Activated T-helper 2 cell treated with anti-CD3 and anti-CD28 coated beads, Interferon-gamma antibody, Interleukin-2, Interleukin-4, amounts not matched to agents 10 μg/mL and 5 μg/mL and 100 μg/mL, durations not matched to agents 14 hours and 24 hours and 36 hours (primary cell): ENCODE data around the gene PSMG2. TPM values are rescaled to one million over a fixed set of nuclear protein-coding genes. Genes with fewer than 3 reads are reported as not detected.

Source experiments
- DNase-seq: peaks from one replicate; pipeline ENCODE4 v3.0.0; 2021; ENCODE audit warnings: low spot score
- H3K27ac Mint-ChIP-seq: one replicate; pipeline ENCODE4 v1.8.0; 2021; ENCODE audit warnings: mixed read lengths
- H3K27me3 Mint-ChIP-seq: one replicate; pipeline ENCODE4 v1.8.0; 2021; ENCODE audit warnings: low read depth, mixed read lengths
- H3K36me3 Mint-ChIP-seq: one replicate; pipeline ENCODE4 v1.8.0; 2021; ENCODE audit warnings: low read depth, mixed read lengths
- H3K4me1 Mint-ChIP-seq: one replicate; pipeline ENCODE4 v1.8.0; 2021; ENCODE audit warnings: low read depth, mixed read lengths
- H3K4me3 Mint-ChIP-seq: one replicate; pipeline ENCODE4 v1.8.0; 2021; ENCODE audit warnings: low read depth, mild to moderate bottlenecking, moderate library complexity, mixed read lengths
- H3K9me3 Mint-ChIP-seq: one replicate; pipeline ENCODE4 v1.8.0; 2021; ENCODE audit warnings: mixed read lengths
- intact Hi-C: fragments of 100-400 bp; cut with micrococcal nuclease; formaldehyde crosslinking; loops from one replicate; pipeline ENCODE4 v1.15.1; 2023
- total RNA-seq: library from RNA; stranded (reverse); gene quantifications from 2 replicates; pipeline ENCODE4 v1.2.3, GENCODE V29; 2022

PSMG2 gene
- total RNA-seq, result 105 and 107 TPM in 2 replicates

- intact Hi-C loops, result loop anchor here (1.0 to 5.0 kb wide), 6 partner anchors 44 to 850 kb away; partner anchors contain the start of genes AFG3L2, CEP192, CHMP1B and SEH1L
- Mint-ChIP-seq H3K4me3 (peak within 1 kb of the TSS; percentile 100), H3K4me1 (peaks cover 31% of the 10 kb centered on the region), H3K36me3 (peaks cover 52% of the 10 kb centered on the region), H3K27ac (peak within 1 kb of the TSS; percentile 99), H3K9me3 (no peaks in the 10 kb centered on the region), H3K27me3 (no peaks in the 10 kb centered on the region)
- DNase-seq, result peak; percentile 81
Observed at GRCh38 chr18:12702221-12703095, at the start of gene PSMG2, which contains the start of gene CEP76. Gene PSMG2, plus strand, starts transcription at chr18:12703042. Its CDS starts 66 bp downstream, at chr18:12703108. Gene CEP76, minus strand, starts transcription at chr18:12702723. Its CDS starts 175 bp downstream, at chr18:12702548.

GRCh38 chr18:12654971-12655370 is 47.9 kb upstream of the PSMG2 start:
- H3K4me3 Mint-ChIP-seq, result peak overlapping the region; percentile 62
- H3K4me1 Mint-ChIP-seq, result peaks cover 45% of the 10 kb centered on the region
- H3K36me3 Mint-ChIP-seq, result peaks cover 12% of the 10 kb centered on the region
- DNase-seq, result no peak
- intact Hi-C loops, result loop anchor here (5.0 kb wide), 4 partner anchors 53 to 383 kb away; partner anchors contain the start of gene PRELID3A
- no peaks in the 10 kb centered on the region for H3K9me3 Mint-ChIP-seq
- no peak overlapping the region for H3K27ac Mint-ChIP-seq
- H3K27me3 Mint-ChIP-seq, result peaks cover 6% of the 10 kb centered on the region

GRCh38 chr18:12656605-12656937 is 46.3 kb upstream of the PSMG2 start:
- Mint-ChIP-seq H3K4me3 (peak overlapping the region; percentile 85), H3K9me3 (no peaks in the 10 kb centered on the region), H3K27ac (peak overlapping the region; percentile 69), H3K27me3 (peaks cover 6% of the 10 kb centered on the region), H3K36me3 (peaks cover 12% of the 10 kb centered on the region), H3K4me1 (peaks cover 40% of the 10 kb centered on the region)
- intact Hi-C loops, result loop anchor here (5.0 kb wide), 3 partner anchors 249 to 384 kb away; partner anchors contain the start of gene PRELID3A
- DNase-seq, result no peak

GRCh38 chr18:12656938-12657683 is 45.7 kb upstream of the PSMG2 start:
- H3K27me3 Mint-ChIP-seq, result peaks cover 6% of the 10 kb centered on the region
- H3K4me3 Mint-ChIP-seq, result peak overlapping the region; percentile 85
- H3K27ac Mint-ChIP-seq, result peak overlapping the region; percentile 69
- intact Hi-C loops, result loop anchor here (5.0 kb wide), 3 partner anchors 250 to 385 kb away; partner anchors contain the start of gene PRELID3A
- no peaks in the 10 kb centered on the region for H3K9me3 Mint-ChIP-seq
- peaks cover 12% of the 10 kb centered on the region for H3K36me3 Mint-ChIP-seq
- H3K4me1 Mint-ChIP-seq, result peaks cover 35% of the 10 kb centered on the region
- no peak for DNase-seq

- H3K36me3 Mint-ChIP-seq, result peaks cover 12% of the 10 kb centered on the region
- peaks cover 27% of the 10 kb centered on the region for H3K4me1 Mint-ChIP-seq
- H3K27ac Mint-ChIP-seq, result peak within 1 kb of the TSS; percentile 63
- DNase-seq, result peak; percentile 34
- no peaks in the 10 kb centered on the region for H3K9me3 Mint-ChIP-seq
- H3K4me3 Mint-ChIP-seq, result peak within 1 kb of the TSS; percentile 85
- intact Hi-C loops, result loop anchor here (1.0 to 5.0 kb wide), 5 partner anchors 45 to 386 kb away; partner anchors contain the start of genes CEP76, PRELID3A and PSMG2
- peaks cover 6% of the 10 kb centered on the region for H3K27me3 Mint-ChIP-seq
Observed at GRCh38 chr18:12657684-12658425, 45.0 kb upstream of the PSMG2 start, which contains the start of gene SPIRE1. Gene SPIRE1, minus strand, starts transcription at chr18:12658107. Its CDS starts 241 bp downstream, at chr18:12657866.

GRCh38 chr18:12658426-12659138 is 44.3 kb upstream of the PSMG2 start:
- H3K9me3 Mint-ChIP-seq, result no peaks in the 10 kb centered on the region
- intact Hi-C loops, result loop anchor here (1.0 to 5.0 kb wide), 6 partner anchors 44 to 386 kb away; partner anchors contain the start of genes CEP76, PRELID3A and PSMG2
- H3K4me1 Mint-ChIP-seq, result peaks cover 25% of the 10 kb centered on the region
- H3K27me3 Mint-ChIP-seq, result peaks cover 6% of the 10 kb centered on the region
- H3K4me3 Mint-ChIP-seq, result peak overlapping the region; percentile 84
- H3K27ac Mint-ChIP-seq, result peak overlapping the region; percentile 63
- DNase-seq, result no peak
- peaks cover 10% of the 10 kb centered on the region for H3K36me3 Mint-ChIP-seq

GRCh38 chr18:12659904-12660605 is 42.8 kb upstream of the PSMG2 start:
- Mint-ChIP-seq H3K27ac (no peak overlapping the region), H3K27me3 (peaks cover 6% of the 10 kb centered on the region), H3K36me3 (peaks cover 7% of the 10 kb centered on the region), H3K9me3 (no peaks in the 10 kb centered on the region), H3K4me3 (peak overlapping the region; percentile 15), H3K4me1 (peaks cover 17% of the 10 kb centered on the region)
- intact Hi-C loops, result loop anchor here (1.0 to 5.0 kb wide), 5 partner anchors 43 to 388 kb away; partner anchors contain the start of genes CEP76, PRELID3A and PSMG2
- no peak for DNase-seq

GRCh38 chr18:12668041-12668440 is 34.8 kb upstream of the PSMG2 start:
- intact Hi-C loops, result no loop called here
- no peak for DNase-seq
- Mint-ChIP-seq H3K36me3 (peaks cover 3% of the 10 kb centered on the region), H3K4me1 (peaks cover 3% of the 10 kb centered on the region), H3K27ac (no peak overlapping the region), H3K9me3 (no peaks in the 10 kb centered on the region), H3K27me3 (no peaks in the 10 kb centered on the region), H3K4me3 (no peak overlapping the region)

- peaks cover 29% of the 10 kb centered on the region for H3K36me3 Mint-ChIP-seq
- no peak for DNase-seq
- intact Hi-C loops, result no loop called here
- peak overlapping the region; percentile 74 for H3K27ac Mint-ChIP-seq
- H3K4me1 Mint-ChIP-seq, result peaks cover 4% of the 10 kb centered on the region
- no peaks in the 10 kb centered on the region for H3K27me3 Mint-ChIP-seq
- H3K9me3 Mint-ChIP-seq, result no peaks in the 10 kb centered on the region
- no peak overlapping the region for H3K4me3 Mint-ChIP-seq
Observed at GRCh38 chr18:12679183-12679786, 23.6 kb upstream of the PSMG2 start.

- DNase-seq, result no peak
- H3K36me3 Mint-ChIP-seq, result peaks cover 14% of the 10 kb centered on the region
- no peak overlapping the region for H3K4me3 Mint-ChIP-seq
- no peaks in the 10 kb centered on the region for H3K9me3 Mint-ChIP-seq
- intact Hi-C loops, result no loop called here
- H3K27me3 Mint-ChIP-seq, result no peaks in the 10 kb centered on the region
- H3K4me1 Mint-ChIP-seq, result peaks cover 3% of the 10 kb centered on the region
- no peak overlapping the region for H3K27ac Mint-ChIP-seq
Observed at GRCh38 chr18:12686100-12686499, 16.7 kb upstream of the PSMG2 start.
